GM12878 (cell line): Measurements from ENCODE around the gene MYOM3. TPM values are rescaled to one million over a fixed set of nuclear protein-coding genes. Genes with fewer than 3 reads are reported as not detected.

Source experiments
- ATAC-seq: fragments of 200-7000 bp; cut with Tn5 transposase; 3 replicates; pipeline ENCODE4 v1.9.1; 2020; ENCODE audit warnings: mild to moderate bottlenecking, moderate library complexity
- BruUV-seq: library from RNA; stranded (reverse); fragments of 400-500 nt; replicated peaks from 2 replicates; lab custom pipeline; 2021; lab: Mats Ljungman, UMichigan
- CTCF ChIA-PET: fragments of 300-600 bp; sonication (Branson Sonifier 250); formaldehyde crosslinking; extraction: SDS; loops from one replicate; lab custom pipeline; 2021; ENCODE audit warnings: inconsistent platforms; lab: Yijun Ruan, JAX
- POLR2A ChIA-PET: fragments of 350-600 bp; formaldehyde crosslinking; extraction: SDS; loops from one replicate; lab custom pipeline; 2021; ENCODE audit warnings: inconsistent platforms; lab: Charles Lee
- RAD21 ChIA-PET: fragments of 300-600 bp; sonication (Branson Sonifier 250); formaldehyde crosslinking; loops from one replicate; lab custom pipeline; 2023; ENCODE audit warnings: antibody characterized with exemption; ENCODE audit not compliant: unreplicated experiment; lab: Charles Lee
- SMC1A ChIA-PET: fragments of 300-600 bp; sonication (Branson Sonifier 250); formaldehyde crosslinking; loops from one replicate; lab custom pipeline; 2023; ENCODE audit not compliant: unreplicated experiment, uncharacterized antibody; lab: Charles Lee
- DNase-seq: peaks from one replicate; pipeline ENCODE4 v3.0.0-alpha.2; 2011; ENCODE audit warnings: low read depth, low spot score
- FAIRE-seq: peaks from 3 replicates; lab custom pipeline; 2011; peaks lifted over from hg19 to GRCh38; lab: Jason Lieb, UNC
- H2AFZ ChIP-seq: 2 replicates; pipeline ENCODE4 v1.6.0; 2011; ENCODE audit warnings: low read depth, low read length, control low read depth; ENCODE audit not compliant: control insufficient read depth
- H3K27ac ChIP-seq: 2 replicates; pipeline ENCODE4 v1.5.1; 2011; ENCODE audit warnings: control low read depth; ENCODE audit not compliant: control insufficient read depth, insufficient read depth
- H3K27me3 ChIP-seq, 2 experiments: replicated peaks in 1 of 2; 2 replicates each; pipeline versions ENCODE4 v1.6.0 to v1.6.1; 2011; ENCODE audit warnings: low read length in 1 of 2; ENCODE audit not compliant: control insufficient read depth in 2 of 2, insufficient read depth in 2 of 2
- H3K36me3 ChIP-seq, 2 experiments: 2 replicates each; pipeline ENCODE4 v1.5.1; 2011; ENCODE audit warnings: low read length in 1 of 2; ENCODE audit not compliant: control insufficient read depth in 2 of 2, insufficient read depth in 2 of 2
- H3K4me1 ChIP-seq: 2 replicates; pipeline ENCODE4 v1.6.1; 2011; ENCODE audit warnings: mild to moderate bottlenecking, low read length, moderate library complexity, mixed read lengths; ENCODE audit not compliant: control insufficient read depth, insufficient read depth
- H3K4me2 ChIP-seq: 2 replicates; pipeline ENCODE4 v1.6.0; 2011; ENCODE audit warnings: control low read depth; ENCODE audit not compliant: control insufficient read depth, insufficient read depth
- H3K4me3 ChIP-seq: fragments of 200-600 bp; sonication (generic); 2 replicates; pipeline ENCODE4 v1.5.1; 2016
- H3K79me2 ChIP-seq: 2 replicates; pipeline ENCODE4 v1.6.0; 2011; ENCODE audit warnings: low read length; ENCODE audit not compliant: control insufficient read depth, insufficient read depth
- H3K9ac ChIP-seq: 2 replicates; pipeline ENCODE4 v1.8.0; 2011; ENCODE audit warnings: low read length, control low read depth, mixed read lengths; ENCODE audit not compliant: control insufficient read depth, insufficient read depth
- H3K9me3 ChIP-seq: replicated peaks from 3 replicates; pipeline ENCODE4 v1.5.1; 2011; ENCODE audit warnings: mild to moderate bottlenecking, low read length; ENCODE audit not compliant: control insufficient read depth, insufficient read depth
- H4K20me1 ChIP-seq: 2 replicates; pipeline ENCODE4 v1.6.0; 2011; ENCODE audit not compliant: control insufficient read depth, insufficient read depth
- CBX3 ChIP-seq: fragments of 200-600 bp; sonication (generic); IDR thresholded peaks from 2 replicates; pipeline ENCODE4 v1.6.1; 2016; ENCODE audit warnings: low read depth, borderline replicate concordance
- CHD2 ChIP-seq: IDR thresholded peaks from 2 replicates; pipeline ENCODE4 v1.6.1; 2011; ENCODE audit warnings: low read depth, low read length, improper control_type of control experiment, borderline replicate concordance
- CREB1 ChIP-seq: IDR thresholded peaks from 2 replicates; pipeline ENCODE4 v1.6.1; 2012; ENCODE audit warnings: low read depth, mild to moderate bottlenecking, inconsistent platforms
- CREM ChIP-seq: IDR thresholded peaks from 2 replicates; pipeline ENCODE4 v1.6.1; 2014; ENCODE audit warnings: antibody characterized with exemption, low read depth
- LARP7 ChIP-seq: fragments of 450-650 bp; IDR thresholded peaks from 2 replicates; pipeline ENCODE4 v1.6.1; 2017; ENCODE audit warnings: mild to moderate bottlenecking
- MEF2B ChIP-seq: fragments of 450-650 bp; IDR thresholded peaks from 2 replicates; pipeline ENCODE4 v1.6.1; 2018; ENCODE audit warnings: mild to moderate bottlenecking, moderate library complexity; ENCODE audit not compliant: partially characterized antibody, poor library complexity, severe bottlenecking
- NR2C1 ChIP-seq: fragments of 450-650 bp; IDR thresholded peaks from 2 replicates; pipeline ENCODE4 v1.6.1; 2017; ENCODE audit warnings: antibody characterized with exemption, mild to moderate bottlenecking, moderate library complexity
- SP1 ChIP-seq: IDR thresholded peaks from one replicate; pipeline ENCODE4 v1.6.1; 2011; ENCODE audit warnings: low read depth, low read length
- SREBF2 ChIP-seq: IDR thresholded peaks from 2 replicates; pipeline ENCODE4 v1.6.1; 2012; ENCODE audit warnings: mild to moderate bottlenecking, low read length
- TAF1 ChIP-seq: IDR thresholded peaks from 2 replicates; pipeline ENCODE4 v1.6.1; 2011; ENCODE audit warnings: mild to moderate bottlenecking, low read depth, low read length, borderline replicate concordance
- ZNF24 ChIP-seq: fragments of 450-650 bp; IDR thresholded peaks from 2 replicates; pipeline ENCODE4 v1.6.1; 2017; ENCODE audit warnings: antibody characterized with exemption, mild to moderate bottlenecking
- WGBS: methylation state at CpG from one replicate; pipeline ENCODE4 v1.1.6; 2016; ENCODE audit warnings: low lambda C conversion rate; ENCODE audit not compliant: insufficient replicate concordance, insufficient coverage; ENCODE audit errors: missing lambda C conversion rate; 5-methylcytosine and 5-hydroxymethylcytosine counted together
- in situ Hi-C: fragments of 300-500 bp; cut with MboI; formaldehyde crosslinking; loops from 9 replicates; pipeline ENCODE4 v1.14.3; 2018; ENCODE audit warnings: mixed read lengths
- intact Hi-C: fragments of 100-400 bp; cut with micrococcal nuclease; formaldehyde crosslinking; loops from one replicate; pipeline ENCODE4 v1.14.2; 2022; ENCODE audit not compliant: unreplicated experiment
- polyA plus RNA-seq, 11 experiments: library from polyadenylated mRNA; depleted of rRNA in 4 of 11; unstranded in 6 of 11; stranded (reverse) in 5 of 11; fragments of >200 nt; fragmentation: Nextera tagmentation in 4 of 11; fragmentation: Illumina TruSeq in 1 of 11; extraction: Ambion mirVana in 4 of 11; extraction: Trizol in 1 of 11; gene quantifications; 1 replicate in 1 of 11; 2 replicates in 10 of 11; pipeline versions ENCODE4 v1.2.1 to v1.2.3, GENCODE V29; 2011 to 2016; ENCODE audit warnings: inconsistent platforms in 2 of 11, missing spikeins in 2 of 11, low read depth in 1 of 11
- total RNA-seq, 4 experiments: library from RNA; depleted of rRNA in 3 of 4; stranded (reverse); fragments of >200 nt in 3 of 4; fragmentation: Illumina TruSeq in 1 of 4; extraction: Trizol in 1 of 4; gene quantifications; 2 replicates each; pipeline versions ENCODE4 v1.2.1 to v1.2.3, GENCODE V29; 2013 to 2021
- TF ChIP-seq, protein P1 (sequence below): fragments of 450-650 bp; IDR thresholded peaks from 2 replicates; pipeline ENCODE4 v1.6.1; 2017; ENCODE audit warnings: borderline replicate concordance

Gene MYOM3
- total and polyA plus RNA-seq, 10 of the 15 experiments (the other 5 are each of a cell fraction or from before 2014, with no cell fraction given) = 0.06 TPM; not detected in 9

DNA sequence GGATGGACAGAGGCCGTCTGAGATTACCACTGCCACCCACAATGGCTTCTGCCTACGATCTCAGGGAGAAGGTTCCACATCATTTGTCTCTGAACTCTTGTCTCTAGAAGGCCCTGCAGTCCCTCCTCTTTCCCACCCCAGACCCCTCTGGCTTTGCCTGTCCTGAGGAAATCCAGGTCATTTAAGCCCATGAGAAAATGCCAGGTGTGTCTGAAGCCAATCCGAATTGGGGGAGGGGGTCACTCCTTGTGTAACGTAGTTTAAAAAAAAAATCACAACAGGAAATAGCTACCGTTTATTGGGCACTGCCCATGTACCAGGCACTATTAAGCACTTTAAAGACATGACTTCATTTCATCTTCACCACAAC lies 7.5 kb upstream of the MYOM3 start:
- ATAC-seq (no peak), DNase-seq (no peak), FAIRE-seq (no peak)
- Histone ChIP-seq H3K9me3 (no peaks in the 10 kb centered on the region), H2AFZ (no peak overlapping the region), H3K4me3 (no peak overlapping the region), H3K4me1 (no peaks in the 10 kb centered on the region), H4K20me1 (no peaks in the 10 kb centered on the region), H3K36me3 (no peaks in the 10 kb centered on the region), H3K27ac (no peak overlapping the region), H3K4me2 (no peak overlapping the region), H3K9ac (no peak overlapping the region), H3K79me2 (no peaks in the 10 kb centered on the region), H3K27me3 (peaks cover 0 to 3% of the 10 kb centered on the region in 2 experiments; a peak in 2 of 4 replicates)
- POLR2A ChIA-PET = no interaction called here
- TF ChIP-seq NR2C1 = no peak
- TF ChIP-seq CREM = no peak
- TF ChIP-seq, protein P1, sequence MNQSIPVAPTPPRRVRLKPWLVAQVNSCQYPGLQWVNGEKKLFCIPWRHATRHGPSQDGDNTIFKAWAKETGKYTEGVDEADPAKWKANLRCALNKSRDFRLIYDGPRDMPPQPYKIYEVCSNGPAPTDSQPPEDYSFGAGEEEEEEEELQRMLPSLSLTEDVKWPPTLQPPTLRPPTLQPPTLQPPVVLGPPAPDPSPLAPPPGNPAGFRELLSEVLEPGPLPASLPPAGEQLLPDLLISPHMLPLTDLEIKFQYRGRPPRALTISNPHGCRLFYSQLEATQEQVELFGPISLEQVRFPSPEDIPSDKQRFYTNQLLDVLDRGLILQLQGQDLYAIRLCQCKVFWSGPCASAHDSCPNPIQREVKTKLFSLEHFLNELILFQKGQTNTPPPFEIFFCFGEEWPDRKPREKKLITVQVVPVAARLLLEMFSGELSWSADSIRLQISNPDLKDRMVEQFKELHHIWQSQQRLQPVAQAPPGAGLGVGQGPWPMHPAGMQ = no peak
- no peak for TF ChIP-seq SREBF2
- TF ChIP-seq ZNF24 = no peak
- TF ChIP-seq MEF2B = no peak
- TF ChIP-seq CBX3 = no peak
- no peak for TF ChIP-seq CREB1
- TF ChIP-seq LARP7 = no peak
- TF ChIP-seq SP1 = no peak
- TF ChIP-seq TAF1 = no peak
- TF ChIP-seq CHD2 = no peak
- RAD21 ChIA-PET = no interaction called here
- intact Hi-C loops = no loop called here
- WGBS = 10% methylated on average over 5 of the region's 5 CpGs
- in situ Hi-C loops = no loop called here
- SMC1A ChIA-PET = no interaction called here
- no TSS peak for BruUV-seq
- CTCF ChIA-PET = interaction anchor here (0.8 kb wide), 1 partner anchor 31 kb away, joined by 3 read pairs; no protein-coding TSS in a partner anchor
